Spleen (tissue), 7 donors: ENCODE measurements around the gene CSMD2.

Experiments used
- CTCF ChIP-seq, 11 experiments: fragments of 200-600 bp in 7 of 11; fragments of 450-650 bp in 4 of 11; sonication (generic) in 4 of 11; IDR thresholded peaks in 8 of 11; conservative IDR thresholded peaks in 3 of 11; 1 replicate in 7 of 11; 2 replicates in 4 of 11; pipeline versions ENCODE4 v1.4.0 to v1.8.0; 2016 to 2021; ENCODE audit warnings: antibody characterized with exemption in 11 of 11, inconsistent platforms in 4 of 11, mild to moderate bottlenecking in 1 of 11
- POLR2AphosphoS5 ChIP-seq, 3 donors: sonication (generic); formaldehyde crosslinking; IDR thresholded peaks; one replicate each; pipeline ENCODE4 v1.5.1; 2017; ENCODE audit warnings: antibody characterized with exemption in 3 of 3
- donor health status: DM: no; HTN: no; CAD: no; lungs with moderate emphysema.
- donor health status: DM: no; HTN: no; CAD: no.
- donor health status: DM: no; HTN: no; CAD: no.

- TF ChIP-seq CTCF (IDR thresholded peaks at IDR 0.05 in 8 of 11, conservative IDR thresholded peaks at IDR 0.05 in 3 of 11) (no peak), POLR2AphosphoS5 (IDR thresholded peaks at IDR 0.05) (no peak)
These were observed 127.9 kb downstream of the CSMD2 start for GRCh38 chr1:34037109-34037508.
